ENCODE measurements around the gene CRKL.

The CRKL gene

GRCh38 chr22:20916916-20917810 lies at the start of gene CRKL (continued):
- no peak for TF ChIP-seq ZFP3 (tag by site-specific recombination; IDR thresholded peaks at IDR 0.05; ENCODE audit: low read depth)
- 0 out of 2 replicates have a peak, but pooled peaks have one; percentile 12 for TF ChIP-seq ZNF777 (tag by site-specific recombination; IDR thresholded peaks at IDR 0.05; ENCODE audit: borderline replicate concordance)

- POLR2A ChIA-PET, result interaction anchor here (0.8 to 0.9 kb wide), 2 partner anchors 9 to 10 kb away, joined by 4 to 6 read pairs; partner anchors contain the start of genes PI4KA and SNAP29
- H3K27ac ChIP-seq (ENCODE audit: extremely low read depth, low read depth, low read length), result no peak overlapping the region
- H3K4me1 ChIP-seq (ENCODE audit: control insufficient read depth, insufficient read depth, low read length), result no peaks in the 10 kb centered on the region
- H3K9me3 ChIP-seq (ENCODE audit: control insufficient read depth, insufficient read depth, low read depth, low read length), result no peaks in the 10 kb centered on the region
- peaks cover 5 to 58% of the 10 kb centered on the region in 2 experiments; a peak in 2 of 3 replicates for H3K36me3 ChIP-seq (ENCODE audit: control insufficient read depth in 2 of 2, insufficient read depth in 1 of 2, low read length in 2 of 2)
- no peak for TF ChIP-seq ZNF133 (tag by site-specific recombination; IDR thresholded peaks at IDR 0.05)
- no peak for TF ChIP-seq PRDM10 (tag by site-specific recombination; IDR thresholded peaks at IDR 0.05)
- no peak for TF ChIP-seq ZNF302 (tag by site-specific recombination; IDR thresholded peaks at IDR 0.05; ENCODE audit: low read depth)
- TF ChIP-seq PRDM2 (tag by site-specific recombination; IDR thresholded peaks at IDR 0.05; ENCODE audit: borderline replicate concordance), result no peak
- TF ChIP-seq KLF17 (tag by site-specific recombination; IDR thresholded peaks at IDR 0.05), result no peak
- TF ChIP-seq KLF10 (tag by site-specific recombination; IDR thresholded peaks at IDR 0.05), result no peak
- TF ChIP-seq ZNF830 (tag by site-specific recombination; IDR thresholded peaks at IDR 0.05; ENCODE audit: low read depth), result no peak
- no peak for TF ChIP-seq ZNF223 (tag by site-specific recombination; IDR thresholded peaks at IDR 0.05)
- TF ChIP-seq ZBTB6 (tag by site-specific recombination; IDR thresholded peaks at IDR 0.05), result no peak
- TF ChIP-seq ZNF10 (tag by site-specific recombination; IDR thresholded peaks at IDR 0.05), result no peak
- no peak for TF ChIP-seq ZNF23 (tag by site-specific recombination; IDR thresholded peaks at IDR 0.05; ENCODE audit: borderline replicate concordance)
- no peak for TF ChIP-seq ZNF280D (tag by site-specific recombination; IDR thresholded peaks at IDR 0.05)
- TF ChIP-seq SP7 (tag by site-specific recombination; IDR thresholded peaks at IDR 0.05), result no peak
- no peak overlapping the region for H3K4me3 ChIP-seq (ENCODE audit: low read depth, low read length)
- CTCF ChIA-PET, result interaction anchor here (1.0 to 4.6 kb wide), 5 partner anchors 17 to 93 kb away, joined by 3 to 31 read pairs (median 4); partner anchors contain the start of gene CRKL
These were observed 48.9 kb upstream of the CRKL start for GRCh38 chr22:20868025-20868962.

All from HEK293 (cell line).